Raji (cell line): Measurements from ENCODE around the gene HS1BP3.

ENCODE experiments used
- POLR2A ChIP-seq: IDR thresholded peaks from 2 replicates; pipeline ENCODE4 v1.6.1; 2011; ENCODE audit warnings: low read depth, low read length, control low read depth; ENCODE audit not compliant: insufficient read depth

Gene HS1BP3

GRCh38 chr2:20569464-20570223, 81.3 kb downstream of the HS1BP3 start:
- TF ChIP-seq POLR2A = no peak

DNA sequence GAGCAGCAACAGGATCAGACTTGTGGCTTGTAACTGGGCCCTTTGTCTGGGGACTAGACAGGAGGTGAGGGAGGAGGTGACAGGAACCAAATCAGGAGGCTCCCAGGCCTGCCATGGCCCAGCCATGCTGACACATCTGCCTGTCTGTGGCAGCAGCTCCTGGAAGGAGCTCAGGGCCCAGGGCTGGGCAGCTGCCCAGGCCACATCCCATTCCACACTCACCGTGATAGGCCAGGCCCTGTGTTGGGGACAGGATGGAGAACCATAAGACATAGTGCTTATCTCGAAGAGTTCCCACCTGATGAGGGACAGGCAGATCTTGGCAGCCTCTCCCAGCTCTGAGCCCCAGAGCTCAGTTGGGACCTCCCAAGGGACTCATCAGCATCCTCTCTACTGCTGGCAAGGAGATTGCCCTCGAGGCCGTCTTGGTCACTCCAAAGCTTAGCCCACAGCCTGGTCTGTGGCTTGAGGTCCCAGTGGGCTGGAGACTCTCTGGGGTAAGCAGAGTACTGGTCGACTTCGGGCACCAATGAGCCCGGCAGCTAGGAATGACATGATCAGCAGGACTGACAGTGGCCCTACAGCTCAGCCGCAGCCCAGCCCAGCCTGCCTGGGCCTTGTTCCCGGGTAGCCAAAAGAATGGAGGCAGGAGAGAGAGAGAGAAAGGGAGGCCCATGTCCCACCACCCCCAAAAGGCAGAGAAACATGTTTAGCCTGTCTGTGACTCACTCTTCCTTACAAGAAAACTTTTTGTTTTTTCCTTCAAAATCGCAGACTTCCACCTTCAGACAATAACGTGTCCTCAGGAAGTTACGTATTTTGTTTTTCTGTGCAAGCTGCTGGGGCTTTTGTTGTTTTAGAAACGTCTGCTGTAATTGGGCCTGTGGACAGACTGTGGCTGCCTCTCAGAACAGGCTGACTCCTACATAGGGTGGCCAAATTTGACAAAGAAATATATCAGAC, 82.1 kb downstream of the HS1BP3 start:
- no peak for TF ChIP-seq POLR2A

- no peak for TF ChIP-seq POLR2A
Observed at GRCh38 chr2:20567926-20568179, 83.0 kb downstream of the HS1BP3 start.
